Stimulated activated naive B cell treated with anti-CD40 and anti-IgM and Interleukin-4, amounts not matched to agents 10 μg/mL and 1 μg/mL and 100 μg/mL, for 72 hours (primary cell): Measurements from ENCODE around the gene TJAP1.
"Not testable (repeated sequence)": the region's sequence is repeated elsewhere in the genome, so short reads cannot be mapped to it uniquely, and the experiment has no call there.

ENCODE experiments used
- ATAC-seq, 2 donors: fragments of 150-1000 bp; cut with Tn5 transposase; replicated peaks; 2 replicates each; pipeline ENCODE4 v1.10.0; 2021; ENCODE audit warnings: moderate library complexity in 1 of 2
- DNase-seq: peaks from one replicate; pipeline ENCODE4 v3.0.0; 2021
- H3K27ac Mint-ChIP-seq: one replicate; pipeline ENCODE4 v1.8.0; 2022; ENCODE audit warnings: mild to moderate bottlenecking, mixed read lengths
- H3K27me3 Mint-ChIP-seq, 2 donors: one replicate each; pipeline ENCODE4 v1.8.0; 2022; ENCODE audit warnings: mixed read lengths in 2 of 2
- H3K36me3 Mint-ChIP-seq, 2 donors: one replicate each; pipeline ENCODE4 v1.8.0; 2022; ENCODE audit warnings: mixed read lengths in 2 of 2, mild to moderate bottlenecking in 1 of 2
- H3K4me1 Mint-ChIP-seq, 2 donors: one replicate each; pipeline ENCODE4 v1.8.0; 2022; ENCODE audit warnings: mixed read lengths in 2 of 2, mild to moderate bottlenecking in 1 of 2
- H3K4me3 Mint-ChIP-seq, 2 donors: one replicate each; pipeline ENCODE4 v1.8.0; 2022; ENCODE audit warnings: mild to moderate bottlenecking in 2 of 2, mixed read lengths in 2 of 2, moderate library complexity in 1 of 2
- H3K9me3 Mint-ChIP-seq, 2 donors: one replicate each; pipeline ENCODE4 v1.8.0; 2022; ENCODE audit warnings: mixed read lengths in 2 of 2, mild to moderate bottlenecking in 1 of 2

TJAP1 gene

GRCh38 chr6:43497689-43498088 is 20.3 kb downstream of the TJAP1 start:
- peaks cover 6 to 20% of the 10 kb centered on the region in 2 donors for H3K4me1 Mint-ChIP-seq
- H3K36me3 Mint-ChIP-seq: peaks cover 30 to 41% of the 10 kb centered on the region in 2 donors

DNA sequence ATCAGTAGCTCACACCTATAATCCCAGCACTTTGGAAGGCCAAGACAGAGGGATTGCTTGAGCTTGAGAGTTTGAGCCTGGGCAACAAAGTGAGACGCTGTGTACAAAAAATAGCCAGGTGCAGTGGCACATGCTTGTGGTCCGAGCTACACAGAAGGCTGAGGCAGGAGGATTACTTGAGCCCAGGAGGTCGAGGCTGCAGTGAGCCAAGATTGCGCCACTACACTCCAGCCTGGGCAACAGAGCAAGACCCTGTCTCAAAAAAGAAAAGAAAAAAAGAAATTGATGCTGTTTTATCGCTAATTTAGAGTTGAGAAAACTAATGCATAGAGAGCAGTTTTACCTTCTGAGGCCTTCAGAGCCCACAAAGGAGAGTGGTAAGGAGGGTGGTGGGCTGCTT is 20.9 kb downstream of the TJAP1 start:
- not testable (repeated sequence) for DNase-seq, H3K9me3 Mint-ChIP-seq, ATAC-seq, H3K27ac Mint-ChIP-seq, H3K27me3 Mint-ChIP-seq, H3K4me3 Mint-ChIP-seq
- peaks cover 2 to 14% of the 10 kb centered on the region in 2 donors for H3K4me1 Mint-ChIP-seq
- H3K36me3 Mint-ChIP-seq: peaks cover 31 to 44% of the 10 kb centered on the region in 2 donors

More at GRCh38 chr6:43497689-43498088, 20.3 kb downstream of the TJAP1 start:
- no peaks in the 10 kb centered on the region for H3K27me3 Mint-ChIP-seq
- peak overlapping the region; percentile 25 for H3K27ac Mint-ChIP-seq
- no peaks in the 10 kb centered on the region for H3K9me3 Mint-ChIP-seq
- DNase-seq (no peak), ATAC-seq (no peak)
- H3K4me3 Mint-ChIP-seq: no peak overlapping the region

DNA sequence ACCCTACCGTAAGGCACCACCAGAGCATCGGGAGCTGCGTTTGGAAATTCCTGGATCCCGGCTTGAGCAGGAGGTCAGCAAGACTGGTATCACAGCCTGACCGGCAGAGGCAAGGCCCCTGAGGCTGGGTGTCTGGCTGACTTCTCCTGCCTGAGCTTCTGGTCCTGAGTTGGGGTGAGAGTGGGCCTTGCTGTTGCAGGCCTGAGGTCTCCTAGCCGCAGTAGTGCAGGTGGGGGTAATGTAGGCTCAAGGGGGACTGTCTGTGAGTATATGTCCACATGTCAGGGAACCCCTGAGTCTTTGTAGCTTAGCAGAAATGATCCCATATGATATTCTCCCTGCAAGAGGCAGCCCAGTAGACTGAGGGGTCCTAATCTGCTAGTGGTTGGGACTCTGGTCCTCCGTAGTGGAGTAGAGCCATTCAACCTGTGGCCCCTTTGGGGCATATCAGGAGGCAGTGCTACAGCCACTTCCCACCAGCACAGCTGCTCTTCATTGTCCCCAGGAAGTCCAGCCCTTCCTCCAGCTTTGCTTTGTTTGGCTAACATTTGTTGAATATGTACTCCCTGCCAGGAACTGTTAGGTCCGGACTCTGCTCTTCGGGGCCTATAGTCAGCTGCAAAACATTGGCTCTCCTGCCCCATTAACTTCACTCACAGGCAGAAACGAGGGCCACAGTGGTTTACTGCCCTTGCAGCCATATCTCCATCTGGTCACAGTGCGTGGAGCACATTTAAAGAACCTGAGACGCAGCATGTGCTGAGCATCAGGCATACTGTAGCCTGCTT is 21.9 kb downstream of the TJAP1 start:
- no peak for ATAC-seq
- no peaks in the 10 kb centered on the region for H3K27me3 Mint-ChIP-seq
- H3K36me3 Mint-ChIP-seq: peaks cover 31 to 46% of the 10 kb centered on the region in 2 donors
- peaks cover 2 to 6% of the 10 kb centered on the region in 2 donors for H3K4me1 Mint-ChIP-seq
- H3K27ac Mint-ChIP-seq: peak overlapping the region; percentile 69
- DNase-seq: no peak
- H3K9me3 Mint-ChIP-seq: no peaks in the 10 kb centered on the region
- H3K4me3 Mint-ChIP-seq: no peak overlapping the region

GRCh38 chr6:43500921-43501320 is 23.6 kb downstream of the TJAP1 start:
- ATAC-seq (no peak), DNase-seq (no peak)
- H3K27me3 Mint-ChIP-seq: no peaks in the 10 kb centered on the region
- peaks cover 33 to 50% of the 10 kb centered on the region in 2 donors for H3K36me3 Mint-ChIP-seq
- H3K9me3 Mint-ChIP-seq: no peaks in the 10 kb centered on the region
- H3K27ac Mint-ChIP-seq: no peak overlapping the region
- no peaks in the 10 kb centered on the region for H3K4me1 Mint-ChIP-seq
- H3K4me3 Mint-ChIP-seq: no peak overlapping the region

DNA sequence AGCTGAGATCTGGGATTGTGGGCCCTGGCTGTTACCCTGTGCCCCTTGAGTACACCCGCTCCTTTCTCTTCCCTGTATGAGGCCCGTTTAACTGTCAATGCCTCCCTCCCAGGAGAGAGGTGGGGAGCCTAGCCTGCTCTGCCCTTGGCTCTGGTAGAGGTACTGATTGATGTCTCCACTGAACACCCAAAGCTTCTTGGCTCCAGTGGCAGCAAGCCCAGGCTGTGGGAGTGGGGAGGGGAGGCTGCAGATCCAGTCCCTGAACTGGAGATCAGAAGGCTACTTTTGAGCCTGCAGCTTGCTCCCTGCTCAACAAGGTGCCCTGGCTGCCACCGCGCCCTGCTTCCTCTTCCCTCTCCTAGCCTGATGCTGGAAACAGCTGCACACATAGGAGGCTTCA is 25.3 kb downstream of the TJAP1 start:
- H3K27me3 Mint-ChIP-seq: peaks cover 2 to 3% of the 10 kb centered on the region in 2 donors
- DNase-seq (no peak), ATAC-seq (no peak)
- H3K4me1 Mint-ChIP-seq: peaks cover 9 to 17% of the 10 kb centered on the region in 2 donors
- peak overlapping the region; percentile 80 for H3K27ac Mint-ChIP-seq
- H3K9me3 Mint-ChIP-seq: no peaks in the 10 kb centered on the region
- no peak overlapping the region for H3K4me3 Mint-ChIP-seq
- peaks cover 31 to 57% of the 10 kb centered on the region in 2 donors for H3K36me3 Mint-ChIP-seq

GRCh38 chr6:43503443-43503842 is 26.1 kb downstream of the TJAP1 start:
- Mint-ChIP-seq H3K9me3 (no peaks in the 10 kb centered on the region), H3K27ac (no peak overlapping the region), H3K36me3 (peaks cover 27 to 57% of the 10 kb centered on the region in 2 donors), H3K27me3 (peaks cover 7 to 10% of the 10 kb centered on the region in 2 donors), H3K4me3 (no peak overlapping the region), H3K4me1 (peaks cover 12 to 21% of the 10 kb centered on the region in 2 donors)
- DNase-seq: no peak
- no peak for ATAC-seq

GRCh38 chr6:43504756-43505593 is 27.6 kb downstream of the TJAP1 start:
- Mint-ChIP-seq H3K4me1 (peaks cover 21 to 33% of the 10 kb centered on the region in 2 donors), H3K9me3 (no peaks in the 10 kb centered on the region), H3K4me3 (no peak overlapping the region), H3K27me3 (peaks cover 18 to 22% of the 10 kb centered on the region in 2 donors), H3K36me3 (peaks cover 23 to 49% of the 10 kb centered on the region in 2 donors), H3K27ac (no peak overlapping the region)
- DNase-seq: no peak
- ATAC-seq: no peak

DNA sequence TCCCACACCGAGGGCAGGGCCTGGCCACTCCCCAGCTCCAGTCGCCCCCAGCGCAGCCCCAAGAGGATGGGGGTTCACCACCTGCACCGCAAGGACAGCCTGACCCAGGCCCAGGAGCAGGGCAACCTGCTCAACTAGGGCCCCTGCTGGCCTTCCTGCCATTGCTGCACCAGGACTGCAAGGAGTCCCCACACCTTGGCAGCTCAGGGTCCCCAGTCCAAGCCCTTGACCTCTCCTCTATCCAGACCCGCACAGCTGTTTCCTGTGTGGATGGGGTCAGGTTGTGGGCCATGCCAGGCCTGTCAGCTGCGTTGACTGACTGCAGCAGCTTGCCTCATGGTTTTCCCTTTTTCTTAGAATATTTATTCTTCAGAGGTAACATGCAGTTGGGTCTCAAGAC is 28.3 kb downstream of the TJAP1 start:
- H3K4me3 Mint-ChIP-seq: no peak overlapping the region
- peaks cover 25 to 39% of the 10 kb centered on the region in 2 donors for H3K4me1 Mint-ChIP-seq
- peaks cover 18 to 22% of the 10 kb centered on the region in 2 donors for H3K27me3 Mint-ChIP-seq
- H3K27ac Mint-ChIP-seq: no peak overlapping the region
- DNase-seq (no peak), ATAC-seq (no peak)
- H3K36me3 Mint-ChIP-seq: peaks cover 24 to 42% of the 10 kb centered on the region in 2 donors
- H3K9me3 Mint-ChIP-seq: no peaks in the 10 kb centered on the region

GRCh38 chr6:43506171-43506570 is 28.8 kb downstream of the TJAP1 start:
- no peak for DNase-seq
- Mint-ChIP-seq H3K27me3 (peaks cover 18 to 22% of the 10 kb centered on the region in 2 donors), H3K4me3 (no peak overlapping the region), H3K27ac (peak overlapping the region; percentile 56), H3K4me1 (peaks cover 26 to 41% of the 10 kb centered on the region in 2 donors), H3K36me3 (peaks cover 23 to 43% of the 10 kb centered on the region in 2 donors), H3K9me3 (no peaks in the 10 kb centered on the region)
- no peak for ATAC-seq

- peak; percentile 71 for DNase-seq
- peaks cover 28 to 41% of the 10 kb centered on the region in 2 donors for H3K4me1 Mint-ChIP-seq
- peaks cover 18 to 22% of the 10 kb centered on the region in 2 donors for H3K27me3 Mint-ChIP-seq
- ATAC-seq: peak; percentile 79 to 80
- H3K4me3 Mint-ChIP-seq: no peak overlapping the region
- no peaks in the 10 kb centered on the region for H3K9me3 Mint-ChIP-seq
- peak overlapping the region; percentile 56 for H3K27ac Mint-ChIP-seq
- peaks cover 21 to 43% of the 10 kb centered on the region in 2 donors for H3K36me3 Mint-ChIP-seq
Observed at GRCh38 chr6:43506667-43507471, 29.5 kb downstream of the TJAP1 start.

DNA sequence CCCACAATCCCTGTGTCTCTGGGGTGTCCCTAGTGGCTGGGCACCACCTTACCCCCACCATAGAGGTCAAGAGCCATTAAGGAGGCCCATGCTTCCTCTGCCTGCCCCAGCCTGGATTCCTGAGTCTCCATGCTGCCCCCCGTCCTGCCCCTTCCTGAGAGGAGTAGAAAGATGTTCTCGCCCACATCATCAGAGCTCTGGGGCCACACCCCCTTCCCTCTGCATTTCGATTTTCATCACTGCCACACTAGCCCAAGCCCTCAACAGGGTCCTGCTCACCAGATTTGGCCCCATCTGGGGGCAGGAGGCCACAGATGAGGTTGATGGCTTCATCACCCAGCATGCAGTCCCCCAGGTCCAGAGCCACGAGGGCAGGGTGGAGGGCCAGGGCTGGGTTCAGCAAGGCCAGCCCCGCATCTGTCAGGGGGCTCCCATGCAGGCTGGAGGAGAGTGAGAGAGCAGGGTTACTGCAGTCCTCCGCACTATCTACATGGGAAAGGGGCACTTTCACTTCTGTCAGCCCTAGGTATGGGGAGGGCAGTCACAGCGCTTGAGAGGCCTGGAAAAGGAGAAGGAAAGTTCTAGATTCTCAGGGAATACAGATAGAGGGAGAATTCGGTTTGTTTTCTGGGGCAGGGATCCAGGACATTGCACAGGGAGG is 31.2 kb downstream of the TJAP1 start:
- Mint-ChIP-seq H3K9me3 (no peaks in the 10 kb centered on the region), H3K36me3 (peaks cover 22 to 39% of the 10 kb centered on the region in 2 donors), H3K27me3 (peaks cover 18 to 22% of the 10 kb centered on the region in 2 donors), H3K27ac (peak overlapping the region; percentile 81), H3K4me3 (peak overlapping the region; percentile 80 to 86), H3K4me1 (peaks cover 32 to 41% of the 10 kb centered on the region in 2 donors)
- DNase-seq (no peak), ATAC-seq (no peak)

GRCh38 chr6:43509142-43509983 is 32.0 kb downstream of the TJAP1 start:
- Mint-ChIP-seq H3K4me1 (peaks cover 32 to 41% of the 10 kb centered on the region in 2 donors), H3K4me3 (peak overlapping the region; percentile 80 to 86), H3K9me3 (no peaks in the 10 kb centered on the region), H3K27me3 (peaks cover 18 to 22% of the 10 kb centered on the region in 2 donors), H3K36me3 (peaks cover 22 to 40% of the 10 kb centered on the region in 2 donors), H3K27ac (peak overlapping the region; percentile 56)
- ATAC-seq: peak; percentile 11 to 16
- DNase-seq: no peak
